Stomach smooth muscle (tissue), 2 donors: ENCODE results near the gene UTF1.

Experiments used
- H3K27ac ChIP-seq: one replicate; pipeline ENCODE4 v1.7.0; 2013; ENCODE audit warnings: mild to moderate bottlenecking, low read length, inconsistent platforms
- H3K27me3 ChIP-seq, 2 donors: one replicate each; pipeline ENCODE4 v1.7.0; 2013; ENCODE audit warnings: low read length in 2 of 2; ENCODE audit not compliant: insufficient read depth in 2 of 2, control insufficient read depth in 1 of 2
- H3K36me3 ChIP-seq, 2 donors: one replicate each; pipeline ENCODE4 v1.7.0; 2013; ENCODE audit warnings: low read length in 2 of 2; ENCODE audit not compliant: control insufficient read depth in 2 of 2, insufficient read depth in 2 of 2
- H3K4me1 ChIP-seq: one replicate; pipeline ENCODE4 v1.7.0; 2013; ENCODE audit warnings: low read length; ENCODE audit not compliant: control insufficient read depth, insufficient read depth
- H3K4me3 ChIP-seq, 2 donors: one replicate each; pipeline ENCODE4 v1.7.0; 2013; ENCODE audit warnings: low read length in 2 of 2
- H3K9ac ChIP-seq, 2 donors: one replicate each; pipeline ENCODE4 v1.7.0; 2013; ENCODE audit warnings: low read length in 2 of 2, mild to moderate bottlenecking in 1 of 2
- H3K9me3 ChIP-seq, 2 donors: one replicate each; pipeline ENCODE4 v1.7.0; 2013; ENCODE audit warnings: low read length in 2 of 2; ENCODE audit not compliant: control insufficient read depth in 2 of 2
- donor health status: healthy.
- donor health status: Pancreatic carcinoma.

The UTF1 gene

GRCh38 chr10:133230044-133230361 lies at the start of gene UTF1:
Gene UTF1, plus strand, starts transcription at chr10:133230217. Its CDS starts 72 bp downstream, at chr10:133230289.
- H3K4me1 ChIP-seq, result no peaks in the 10 kb centered on the region
- no peak within 1 kb of the TSS for H3K27ac ChIP-seq
- H3K27me3 ChIP-seq, result peaks cover 23 to 24% of the 10 kb centered on the region in 2 donors
- H3K9me3 ChIP-seq, result no peaks in the 10 kb centered on the region
- no peaks in the 10 kb centered on the region for H3K36me3 ChIP-seq
- H3K4me3 ChIP-seq, result peak within 1 kb of the TSS in 1 of 2 donors; percentile 1
- H3K9ac ChIP-seq, result no peak within 1 kb of the TSS

- Histone ChIP-seq H3K9me3 (no peaks in the 10 kb centered on the region), H3K4me1 (no peaks in the 10 kb centered on the region), H3K36me3 (no peaks in the 10 kb centered on the region), H3K27ac (no peak overlapping the region), H3K4me3 (no peak overlapping the region), H3K9ac (no peak overlapping the region), H3K27me3 (no peaks in the 10 kb centered on the region)
Observed at GRCh38 chr10:133180965-133181639, 48.9 kb upstream of the UTF1 start.

DNA sequence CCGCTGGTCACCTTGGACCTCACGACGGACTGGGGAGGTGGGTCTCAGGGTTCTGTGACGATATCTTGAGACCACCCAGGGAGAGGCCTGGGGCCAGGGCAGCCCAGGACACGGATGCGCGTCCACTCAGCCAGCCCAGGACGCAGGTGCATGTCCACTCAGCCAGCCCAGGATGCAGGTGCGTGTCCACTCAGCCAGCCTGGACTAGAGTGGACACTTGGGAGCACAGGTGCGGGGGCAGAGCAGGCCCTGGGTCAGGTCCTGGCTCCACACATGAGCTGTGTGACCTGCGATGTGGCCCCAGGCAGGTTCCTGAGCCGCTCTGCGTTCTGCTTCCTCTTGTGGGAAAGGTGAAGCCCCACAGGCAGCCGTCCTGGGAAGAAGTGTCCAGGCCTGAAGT lies 47.8 kb upstream of the UTF1 start:
- no peak overlapping the region for H3K27ac ChIP-seq
- H3K4me3 ChIP-seq, result no peak overlapping the region
- H3K27me3 ChIP-seq, result no peaks in the 10 kb centered on the region
- no peaks in the 10 kb centered on the region for H3K4me1 ChIP-seq
- H3K36me3 ChIP-seq, result no peaks in the 10 kb centered on the region
- no peaks in the 10 kb centered on the region for H3K9me3 ChIP-seq
- no peak overlapping the region for H3K9ac ChIP-seq

DNA sequence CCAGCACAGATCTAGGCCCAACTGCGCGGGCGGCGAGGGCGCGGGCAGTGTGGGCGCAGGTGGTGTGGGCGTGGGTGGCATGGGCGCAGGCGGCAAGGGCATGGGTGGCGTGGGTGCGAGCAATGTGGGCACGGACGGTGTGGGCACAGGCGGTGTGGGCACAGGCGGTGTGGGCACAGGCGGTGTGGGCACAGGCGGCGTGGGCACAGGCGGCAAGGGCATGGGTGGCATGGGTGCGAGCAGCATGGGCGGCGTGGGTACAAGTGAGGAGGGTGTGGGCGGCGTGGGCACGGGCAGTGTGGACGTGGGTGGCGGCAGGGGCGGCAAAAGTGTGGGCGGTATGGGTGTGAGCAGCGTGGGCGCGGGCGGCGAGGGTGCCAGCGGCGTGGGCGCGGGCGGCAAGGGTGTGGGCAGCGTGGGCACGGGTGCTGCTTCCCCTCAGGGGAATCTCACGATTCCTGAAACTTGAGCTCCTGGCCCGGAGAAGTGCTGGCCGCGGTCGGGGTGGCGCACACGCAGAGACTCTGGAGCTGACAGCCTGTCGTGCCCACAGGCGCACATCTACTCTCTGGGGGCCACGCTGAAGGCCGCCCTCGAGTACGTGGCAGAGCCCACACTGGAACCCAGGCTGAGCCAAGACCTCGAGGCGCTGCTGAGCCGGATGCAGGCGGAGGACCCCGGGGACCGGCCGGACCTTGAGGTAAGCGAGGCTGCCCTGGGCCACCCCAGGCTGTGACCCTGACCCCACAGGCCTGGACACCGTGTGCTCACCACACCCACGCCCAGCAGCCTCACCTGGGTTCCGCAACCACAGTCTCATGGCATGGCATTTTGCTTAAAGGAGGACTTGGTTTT lies 47.0 kb upstream of the UTF1 start:
- no peaks in the 10 kb centered on the region for H3K36me3 ChIP-seq
- H3K9ac ChIP-seq, result no peak overlapping the region
- no peak overlapping the region for H3K27ac ChIP-seq
- H3K9me3 ChIP-seq, result no peaks in the 10 kb centered on the region
- no peaks in the 10 kb centered on the region for H3K27me3 ChIP-seq
- no peaks in the 10 kb centered on the region for H3K4me1 ChIP-seq
- H3K4me3 ChIP-seq, result no peak overlapping the region

GRCh38 chr10:133183646-133184378 lies 46.2 kb upstream of the UTF1 start:
- H3K9me3 ChIP-seq, result no peaks in the 10 kb centered on the region
- no peak overlapping the region for H3K9ac ChIP-seq
- H3K36me3 ChIP-seq, result no peaks in the 10 kb centered on the region
- H3K4me1 ChIP-seq, result no peaks in the 10 kb centered on the region
- H3K27me3 ChIP-seq, result no peaks in the 10 kb centered on the region
- no peak overlapping the region for H3K4me3 ChIP-seq
- no peak overlapping the region for H3K27ac ChIP-seq

- no peak overlapping the region for H3K9ac ChIP-seq
- no peaks in the 10 kb centered on the region for H3K36me3 ChIP-seq
- no peak overlapping the region for H3K4me3 ChIP-seq
- H3K27me3 ChIP-seq, result no peaks in the 10 kb centered on the region
- H3K9me3 ChIP-seq, result no peaks in the 10 kb centered on the region
- no peaks in the 10 kb centered on the region for H3K4me1 ChIP-seq
- H3K27ac ChIP-seq, result no peak overlapping the region
Observed at GRCh38 chr10:133184591-133185244, 45.3 kb upstream of the UTF1 start.

- no peaks in the 10 kb centered on the region for H3K4me1 ChIP-seq
- H3K9ac ChIP-seq, result no peak overlapping the region
- no peak overlapping the region for H3K27ac ChIP-seq
- H3K9me3 ChIP-seq, result no peaks in the 10 kb centered on the region
- H3K36me3 ChIP-seq, result no peaks in the 10 kb centered on the region
- no peaks in the 10 kb centered on the region for H3K27me3 ChIP-seq
- no peak overlapping the region for H3K4me3 ChIP-seq
Observed at GRCh38 chr10:133185421-133185820, 44.6 kb upstream of the UTF1 start.

GRCh38 chr10:133185916-133186315 lies 44.1 kb upstream of the UTF1 start:
- Histone ChIP-seq H3K9me3 (no peaks in the 10 kb centered on the region), H3K4me3 (no peak overlapping the region), H3K36me3 (no peaks in the 10 kb centered on the region), H3K9ac (no peak overlapping the region), H3K27me3 (no peaks in the 10 kb centered on the region), H3K27ac (no peak overlapping the region), H3K4me1 (no peaks in the 10 kb centered on the region)

DNA sequence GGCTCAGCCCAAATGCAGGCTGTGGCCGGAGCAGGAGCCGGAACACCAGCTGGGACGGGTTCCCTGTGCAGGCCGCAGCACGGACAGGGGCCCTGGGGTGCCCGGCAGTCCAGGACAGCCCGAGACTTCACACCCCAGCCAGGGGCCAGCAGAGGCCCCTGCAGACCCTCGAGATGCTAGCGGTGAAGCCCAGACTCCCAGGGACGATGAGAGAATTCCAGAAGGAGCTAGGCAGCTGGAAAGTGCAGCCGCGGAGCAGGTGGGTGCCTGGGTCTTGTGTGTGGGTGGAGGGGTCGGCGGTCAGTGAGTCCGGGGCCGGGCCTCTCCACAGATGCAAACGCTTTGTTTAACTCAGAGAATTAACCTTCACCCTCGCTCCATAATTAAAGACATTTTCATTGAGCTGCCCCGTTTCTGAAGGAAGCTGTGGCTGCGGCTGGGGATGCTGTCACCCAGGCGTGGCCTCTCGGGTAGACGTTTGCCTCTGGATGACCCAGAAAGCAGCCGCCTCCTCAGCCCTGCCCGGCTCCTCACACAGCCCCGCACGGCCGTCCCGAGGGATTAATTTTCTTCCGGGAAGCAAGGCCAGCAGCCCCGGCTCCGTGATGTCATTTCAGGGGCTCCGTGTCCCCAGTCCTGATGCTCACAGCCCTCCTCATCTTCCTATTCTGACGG lies 43.5 kb upstream of the UTF1 start:
- no peaks in the 10 kb centered on the region for H3K4me1 ChIP-seq
- H3K27me3 ChIP-seq, result no peaks in the 10 kb centered on the region
- no peak overlapping the region for H3K4me3 ChIP-seq
- no peak overlapping the region for H3K27ac ChIP-seq
- no peak overlapping the region for H3K9ac ChIP-seq
- no peaks in the 10 kb centered on the region for H3K9me3 ChIP-seq
- no peaks in the 10 kb centered on the region for H3K36me3 ChIP-seq
